MM.1S (cell line): Measurements from ENCODE around the gene SYAP1.

Experiments used
- CTCF ChIP-seq: fragments of 300-600 bp; sonication (generic); IDR thresholded peaks from 2 replicates; pipeline ENCODE4 v1.5.1; 2016; ENCODE audit warnings: antibody characterized with exemption, low read length, mixed read lengths
- EZH2 ChIP-seq: fragments of 300-600 bp; sonication (generic); optimal IDR thresholded peaks from 2 replicates; pipeline ENCODE3; 2017; ENCODE audit warnings: low read depth, mild to moderate bottlenecking, antibody characterized with exemption, low read length, mixed read lengths
- EZH2phosphoT487 ChIP-seq: fragments of 300-600 bp; sonication (generic); IDR thresholded peaks from 2 replicates; pipeline ENCODE4 v1.6.1; 2018; ENCODE audit warnings: antibody characterized with exemption, low read length

- TF ChIP-seq CTCF: no peak
- no peak for TF ChIP-seq EZH2phosphoT487
- no peak for TF ChIP-seq EZH2
These were observed 66.1 kb downstream of the SYAP1 start for GRCh38 chrX:16785247-16786138.
